Omental fat pad (tissue), 4 donors: ENCODE data around the gene EXOC3. TPM values are rescaled to one million over a fixed set of nuclear protein-coding genes. Genes with fewer than 3 reads are reported as not detected.
"Not testable (repeated sequence)": the region's sequence is repeated elsewhere in the genome, so short reads cannot be mapped to it uniquely, and the experiment has no call there.

Experiments
- ATAC-seq: fragments of 150-250 bp; one replicate; pipeline ENCODE4 v1.9.1; 2016; ENCODE audit warnings: mild to moderate bottlenecking, moderate library complexity; ENCODE audit not compliant: low FRiP score
- DNase-seq: peaks from one replicate; pipeline ENCODE4 v3.0.0-alpha.2; 2019; ENCODE audit warnings: low spot score
- total RNA-seq, 4 donors: library from RNA; depleted of rRNA; stranded (reverse); fragments of >200 nt; gene quantifications; one replicate each; pipeline ENCODE4 v1.1.0, GENCODE V29; 2016
- TF ChIP-seq, protein P1 (sequence below), 3 donors: fragments of 450-650 bp; IDR thresholded peaks; one replicate each; pipeline ENCODE4 v1.5.1; 2016 to 2017; ENCODE audit warnings: antibody characterized with exemption in 3 of 3, mild to moderate bottlenecking in 3 of 3, moderate library complexity in 2 of 3

EXOC3 gene
- total RNA-seq, 4 donors from 2014 or later = 46.0 to 56.1 (median 49.5) TPM

DNA sequence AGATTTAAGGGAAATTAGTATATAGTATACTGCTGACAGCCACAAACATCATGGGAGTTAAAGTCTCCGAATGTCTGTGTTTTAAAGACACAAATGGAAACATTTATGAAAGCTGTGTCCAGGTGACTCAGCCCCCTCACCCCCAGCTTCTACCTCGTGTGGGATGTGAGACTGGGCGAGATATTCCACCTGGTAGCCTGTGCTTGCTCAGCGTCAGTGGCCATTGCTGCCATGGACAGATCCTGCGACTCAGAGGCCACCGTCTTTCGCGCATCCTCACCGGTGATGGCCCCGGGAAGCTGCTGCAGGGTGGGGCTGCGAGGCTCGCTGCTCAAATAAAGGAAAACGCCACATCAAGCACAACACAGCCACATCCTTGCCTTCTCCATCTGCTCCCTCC is 31.2 kb upstream of the EXOC3 start:
- DNase-seq = no peak
- ATAC-seq = no peak
- TF ChIP-seq, protein P1, sequence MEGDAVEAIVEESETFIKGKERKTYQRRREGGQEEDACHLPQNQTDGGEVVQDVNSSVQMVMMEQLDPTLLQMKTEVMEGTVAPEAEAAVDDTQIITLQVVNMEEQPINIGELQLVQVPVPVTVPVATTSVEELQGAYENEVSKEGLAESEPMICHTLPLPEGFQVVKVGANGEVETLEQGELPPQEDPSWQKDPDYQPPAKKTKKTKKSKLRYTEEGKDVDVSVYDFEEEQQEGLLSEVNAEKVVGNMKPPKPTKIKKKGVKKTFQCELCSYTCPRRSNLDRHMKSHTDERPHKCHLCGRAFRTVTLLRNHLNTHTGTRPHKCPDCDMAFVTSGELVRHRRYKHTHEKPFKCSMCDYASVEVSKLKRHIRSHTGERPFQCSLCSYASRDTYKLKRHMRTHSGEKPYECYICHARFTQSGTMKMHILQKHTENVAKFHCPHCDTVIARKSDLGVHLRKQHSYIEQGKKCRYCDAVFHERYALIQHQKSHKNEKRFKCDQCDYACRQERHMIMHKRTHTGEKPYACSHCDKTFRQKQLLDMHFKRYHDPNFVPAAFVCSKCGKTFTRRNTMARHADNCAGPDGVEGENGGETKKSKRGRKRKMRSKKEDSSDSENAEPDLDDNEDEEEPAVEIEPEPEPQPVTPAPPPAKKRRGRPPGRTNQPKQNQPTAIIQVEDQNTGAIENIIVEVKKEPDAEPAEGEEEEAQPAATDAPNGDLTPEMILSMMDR (IDR thresholded peaks at IDR 0.05) = no peak

DNA sequence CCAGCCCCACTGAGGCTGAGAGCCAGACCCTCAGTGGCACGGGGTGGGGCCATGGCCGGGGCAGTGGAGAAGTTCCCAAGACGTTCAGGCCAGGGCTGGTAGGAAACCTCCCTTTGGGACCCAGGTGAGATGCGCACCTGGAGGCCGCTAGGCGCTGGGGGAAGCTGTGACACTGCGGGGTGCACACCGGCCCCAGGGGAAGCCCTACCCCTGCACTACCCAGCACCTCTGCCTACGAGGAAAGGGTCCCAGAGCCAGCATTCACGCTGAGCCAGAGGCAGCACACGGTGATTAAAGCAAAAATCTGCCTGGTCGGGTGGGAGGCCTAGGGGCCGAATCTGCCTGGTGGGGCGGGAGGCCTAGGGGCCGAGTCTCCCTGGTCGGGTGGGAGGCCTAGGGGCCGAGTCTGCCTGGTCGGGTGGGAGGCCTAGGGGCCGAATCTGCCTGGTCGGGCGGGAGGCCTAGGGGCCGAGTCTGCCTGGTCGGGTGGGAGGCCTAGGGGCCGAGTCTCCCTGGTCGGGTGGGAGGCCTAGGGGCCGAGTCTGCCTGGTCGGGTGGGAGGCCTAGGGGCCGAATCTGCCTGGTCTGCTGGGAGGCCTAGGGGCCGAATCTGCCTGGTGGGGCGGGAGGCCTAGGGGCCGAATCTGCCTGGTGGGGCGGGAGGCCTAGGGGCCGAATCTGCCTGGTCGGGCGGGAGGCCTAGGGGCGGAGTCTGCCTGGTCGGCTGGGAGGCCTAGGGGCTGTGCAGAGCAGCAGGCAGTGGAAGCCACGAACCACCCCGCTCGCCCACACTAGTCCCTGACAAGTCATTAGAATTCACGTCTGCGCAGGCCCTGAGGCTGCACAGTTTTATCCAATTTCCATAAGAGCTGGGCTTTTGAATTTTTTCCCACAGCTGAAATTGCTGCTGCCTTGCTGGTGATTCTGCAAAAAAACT is 27.7 kb upstream of the EXOC3 start:
- not testable (repeated sequence) for DNase-seq
- ATAC-seq = peak; percentile 75

GRCh38 chr5:415928-416635 is 26.9 kb upstream of the EXOC3 start:
- DNase-seq = no peak
- TF ChIP-seq, protein P1 (IDR thresholded peaks at IDR 0.05) = no peak
- ATAC-seq = peak; percentile 30

GRCh38 chr5:416636-416960 is 26.4 kb upstream of the EXOC3 start:
- no peak for ATAC-seq
- TF ChIP-seq, protein P1 (IDR thresholded peaks at IDR 0.05) = no peak
- DNase-seq = no peak

DNA sequence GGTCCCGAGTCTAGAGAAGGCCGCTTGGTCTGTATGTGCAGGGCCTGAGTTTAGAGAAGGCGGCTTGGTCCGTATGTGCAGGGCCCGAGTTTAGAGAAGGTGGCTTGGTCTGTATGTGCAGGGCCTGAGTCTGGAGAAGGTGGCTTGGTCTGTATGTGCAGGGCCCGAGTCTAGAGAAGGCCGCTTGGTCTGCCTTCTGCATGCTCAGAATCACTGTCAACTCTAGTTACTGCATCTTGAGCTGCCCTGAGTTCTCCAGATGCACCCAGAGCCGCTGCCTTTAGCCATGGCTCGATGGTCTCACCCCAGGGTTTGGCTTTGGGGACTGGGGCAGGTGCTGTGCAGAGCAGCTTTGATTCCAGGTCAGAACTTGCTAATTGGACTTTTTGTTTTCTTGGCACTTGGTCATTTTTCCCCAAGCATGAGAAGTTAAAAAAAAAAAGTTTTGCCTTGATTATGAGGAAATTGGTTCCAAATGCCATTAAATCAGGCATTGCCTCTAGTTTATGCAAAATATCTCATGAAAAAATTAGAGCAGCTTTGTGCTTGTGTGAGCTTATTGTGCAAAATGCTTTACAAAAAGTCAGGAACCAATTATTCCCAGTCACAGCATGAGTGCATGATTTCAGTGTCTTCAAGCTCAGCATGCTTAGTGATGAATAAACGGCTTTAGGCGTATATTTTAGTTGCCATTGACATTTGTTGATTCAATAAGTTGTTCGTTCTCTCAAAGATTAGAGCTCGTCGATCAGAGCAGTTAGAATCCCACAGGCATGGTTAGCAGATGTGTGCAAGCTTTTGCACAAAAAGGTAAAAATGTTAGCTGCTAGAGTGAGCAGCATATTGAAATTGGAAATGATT is 25.4 kb upstream of the EXOC3 start:
- ATAC-seq (no peak), DNase-seq (no peak)
- TF ChIP-seq, protein P1 (IDR thresholded peaks at IDR 0.05) = no peak

- DNase-seq = no peak
- TF ChIP-seq, protein P1 (IDR thresholded peaks at IDR 0.05) = no peak
- no peak for ATAC-seq
Measured at GRCh38 chr5:418162-419121, 24.5 kb upstream of the EXOC3 start.
